HL-60 (cell line): ENCODE results near the gene LCE4A.

ENCODE experiments used
- DNase-seq, 2 experiments: peaks; one replicate each; pipeline ENCODE4 v3.0.0-alpha.2; 2010 to 2020; ENCODE audit warnings: low read depth in 1 of 2, low spot score in 1 of 2
- H3K27ac ChIP-seq: fragments of 250-450 bp; sonication (Bioruptor Pico); replicated peaks from 2 replicates; pipeline ENCODE4 v1.5.1; 2020; ENCODE audit warnings: mild to moderate bottlenecking, moderate library complexity
- H3K27me3 ChIP-seq: fragments of 250-450 bp; sonication (Bioruptor Pico); 2 replicates; pipeline ENCODE4 v1.5.1; 2021; ENCODE audit warnings: mild to moderate bottlenecking, moderate library complexity; ENCODE audit not compliant: insufficient read depth, poor library complexity, severe bottlenecking
- H3K4me3 ChIP-seq: replicated peaks from 2 replicates; pipeline ENCODE4 v1.5.1; 2011; ENCODE audit warnings: mild to moderate bottlenecking, control low read depth, low read length; ENCODE audit not compliant: insufficient read depth
- GABPA ChIP-seq: IDR thresholded peaks from 2 replicates; pipeline ENCODE4 v1.6.1; 2012; ENCODE audit warnings: low read depth
- POLR2AphosphoS5 ChIP-seq: IDR thresholded peaks from 2 replicates; pipeline ENCODE4 v1.6.1; 2012; ENCODE audit warnings: low read depth
- SPI1 ChIP-seq: IDR thresholded peaks from 2 replicates; pipeline ENCODE4 v1.6.1; 2012; ENCODE audit warnings: low read depth, mild to moderate bottlenecking, borderline replicate concordance
- TF ChIP-seq, protein P1 (sequence below): IDR thresholded peaks from one replicate; pipeline ENCODE4 v1.5.1; 2011; ENCODE audit warnings: low read length, control low read depth, inconsistent platforms; ENCODE audit not compliant: insufficient read depth
- TF ChIP-seq, protein P2 (sequence below): IDR thresholded peaks from 2 replicates; pipeline ENCODE4 v1.6.1; 2012; ENCODE audit warnings: low read depth; ENCODE audit not compliant: insufficient replicate concordance

LCE4A gene

DNA sequence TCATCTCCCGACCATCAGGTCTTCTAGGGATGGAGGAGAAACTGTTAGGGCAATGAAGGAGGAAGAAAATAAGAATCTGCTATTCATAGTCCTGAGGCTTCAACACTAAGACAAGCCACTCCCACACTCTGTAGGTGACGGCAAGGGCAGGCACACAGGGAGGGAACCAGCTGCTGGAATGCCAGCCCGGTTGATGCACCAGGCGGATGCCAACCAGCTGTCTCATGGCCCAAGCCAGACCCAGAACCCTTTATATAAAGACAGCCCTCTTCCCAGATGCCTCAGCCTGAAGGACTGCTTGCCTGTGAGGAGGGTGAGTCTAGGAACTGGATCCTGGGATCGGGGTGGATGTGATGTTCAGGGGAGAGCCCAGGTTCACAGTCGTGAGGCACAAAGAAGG lies 49.8 kb downstream of the LCE4A start, which contains the start of gene KPRP:
Gene KPRP, plus strand, starts transcription at position 279 of the 400 bp plus-strand sequence. CDS start 1,564 bp downstream, outside the sequence.
- H3K4me3 ChIP-seq: no peak within 1 kb of the TSS
- TF ChIP-seq SPI1 (no peak), GABPA (no peak), POLR2AphosphoS5 (no peak)
- TF ChIP-seq, protein P1, sequence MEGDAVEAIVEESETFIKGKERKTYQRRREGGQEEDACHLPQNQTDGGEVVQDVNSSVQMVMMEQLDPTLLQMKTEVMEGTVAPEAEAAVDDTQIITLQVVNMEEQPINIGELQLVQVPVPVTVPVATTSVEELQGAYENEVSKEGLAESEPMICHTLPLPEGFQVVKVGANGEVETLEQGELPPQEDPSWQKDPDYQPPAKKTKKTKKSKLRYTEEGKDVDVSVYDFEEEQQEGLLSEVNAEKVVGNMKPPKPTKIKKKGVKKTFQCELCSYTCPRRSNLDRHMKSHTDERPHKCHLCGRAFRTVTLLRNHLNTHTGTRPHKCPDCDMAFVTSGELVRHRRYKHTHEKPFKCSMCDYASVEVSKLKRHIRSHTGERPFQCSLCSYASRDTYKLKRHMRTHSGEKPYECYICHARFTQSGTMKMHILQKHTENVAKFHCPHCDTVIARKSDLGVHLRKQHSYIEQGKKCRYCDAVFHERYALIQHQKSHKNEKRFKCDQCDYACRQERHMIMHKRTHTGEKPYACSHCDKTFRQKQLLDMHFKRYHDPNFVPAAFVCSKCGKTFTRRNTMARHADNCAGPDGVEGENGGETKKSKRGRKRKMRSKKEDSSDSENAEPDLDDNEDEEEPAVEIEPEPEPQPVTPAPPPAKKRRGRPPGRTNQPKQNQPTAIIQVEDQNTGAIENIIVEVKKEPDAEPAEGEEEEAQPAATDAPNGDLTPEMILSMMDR: no peak
- TF ChIP-seq, protein P2, sequence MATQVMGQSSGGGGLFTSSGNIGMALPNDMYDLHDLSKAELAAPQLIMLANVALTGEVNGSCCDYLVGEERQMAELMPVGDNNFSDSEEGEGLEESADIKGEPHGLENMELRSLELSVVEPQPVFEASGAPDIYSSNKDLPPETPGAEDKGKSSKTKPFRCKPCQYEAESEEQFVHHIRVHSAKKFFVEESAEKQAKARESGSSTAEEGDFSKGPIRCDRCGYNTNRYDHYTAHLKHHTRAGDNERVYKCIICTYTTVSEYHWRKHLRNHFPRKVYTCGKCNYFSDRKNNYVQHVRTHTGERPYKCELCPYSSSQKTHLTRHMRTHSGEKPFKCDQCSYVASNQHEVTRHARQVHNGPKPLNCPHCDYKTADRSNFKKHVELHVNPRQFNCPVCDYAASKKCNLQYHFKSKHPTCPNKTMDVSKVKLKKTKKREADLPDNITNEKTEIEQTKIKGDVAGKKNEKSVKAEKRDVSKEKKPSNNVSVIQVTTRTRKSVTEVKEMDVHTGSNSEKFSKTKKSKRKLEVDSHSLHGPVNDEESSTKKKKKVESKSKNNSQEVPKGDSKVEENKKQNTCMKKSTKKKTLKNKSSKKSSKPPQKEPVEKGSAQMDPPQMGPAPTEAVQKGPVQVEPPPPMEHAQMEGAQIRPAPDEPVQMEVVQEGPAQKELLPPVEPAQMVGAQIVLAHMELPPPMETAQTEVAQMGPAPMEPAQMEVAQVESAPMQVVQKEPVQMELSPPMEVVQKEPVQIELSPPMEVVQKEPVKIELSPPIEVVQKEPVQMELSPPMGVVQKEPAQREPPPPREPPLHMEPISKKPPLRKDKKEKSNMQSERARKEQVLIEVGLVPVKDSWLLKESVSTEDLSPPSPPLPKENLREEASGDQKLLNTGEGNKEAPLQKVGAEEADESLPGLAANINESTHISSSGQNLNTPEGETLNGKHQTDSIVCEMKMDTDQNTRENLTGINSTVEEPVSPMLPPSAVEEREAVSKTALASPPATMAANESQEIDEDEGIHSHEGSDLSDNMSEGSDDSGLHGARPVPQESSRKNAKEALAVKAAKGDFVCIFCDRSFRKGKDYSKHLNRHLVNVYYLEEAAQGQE: no peak
- DNase-seq: no peak
- no peak within 1 kb of the TSS for H3K27ac ChIP-seq
- no peaks in the 10 kb centered on the region for H3K27me3 ChIP-seq

DNA sequence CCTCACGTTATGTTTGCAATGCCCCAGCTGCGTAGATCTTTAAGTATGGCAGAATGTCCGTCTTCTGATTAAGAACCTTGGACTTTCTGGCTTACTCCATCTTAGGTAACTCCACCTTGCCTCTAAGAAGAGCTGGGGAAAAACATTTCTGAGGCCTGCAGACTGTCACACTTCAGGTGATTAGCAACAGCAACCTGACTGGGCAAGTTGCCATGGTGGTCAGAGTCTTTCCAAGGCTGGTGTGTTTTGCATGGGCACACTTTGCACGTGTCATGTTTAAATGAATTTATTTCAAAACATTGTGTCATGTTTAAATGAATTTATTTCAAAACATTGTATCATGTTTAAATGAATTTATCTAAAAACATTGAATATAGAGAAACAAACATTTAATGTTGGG lies 50.7 kb downstream of the LCE4A start:
- TF ChIP-seq SPI1 (no peak), GABPA (no peak), POLR2AphosphoS5 (no peak)
- TF ChIP-seq, protein P2: no peak
- TF ChIP-seq, protein P1: no peak
- H3K27ac ChIP-seq: no peak overlapping the region
- no peak overlapping the region for H3K4me3 ChIP-seq
- no peaks in the 10 kb centered on the region for H3K27me3 ChIP-seq
- DNase-seq: no peak
